Lower leg skin (tissue), 4 donors: ENCODE results near the gene SPOCD1. TPM values are rescaled to one million over a fixed set of nuclear protein-coding genes. Genes with fewer than 3 reads are reported as not detected.
A peak's percentile ranks its signal among the peaks of the same experiment; 100 is the strongest.

ENCODE experiments used
- DNase-seq, 2 donors: peaks; one replicate each; pipeline ENCODE4 v3.0.0-alpha.2; 2019; ENCODE audit warnings: low spot score in 2 of 2
- H3K4me3 ChIP-seq: fragments of 200-600 bp; sonication (generic); 2 replicates; pipeline ENCODE4 v1.5.1; 2017; ENCODE audit warnings: mild to moderate bottlenecking, low read depth; ENCODE audit not compliant: poor library complexity, severe bottlenecking
- CTCF ChIP-seq, 3 donors: fragments of 450-650 bp; IDR thresholded peaks; one replicate each; pipeline ENCODE4 v1.5.1; 2016; ENCODE audit warnings: antibody characterized with exemption in 3 of 3, mild to moderate bottlenecking in 3 of 3, moderate library complexity in 2 of 3
- POLR2A ChIP-seq, 2 donors: fragments of 450-650 bp; IDR thresholded peaks; one replicate each; pipeline ENCODE4 v1.6.1; 2016 to 2017; ENCODE audit warnings: antibody characterized with exemption in 2 of 2, mild to moderate bottlenecking in 1 of 2, moderate library complexity in 1 of 2
- WGBS, 2 donors: methylation state at CpG; one replicate each; pipeline ENCODE4 v1.1.5; 2018; 5-methylcytosine and 5-hydroxymethylcytosine counted together
- intact Hi-C: fragments of 100-400 bp; cut with DNase I; formaldehyde crosslinking; loops from one replicate; pipeline ENCODE4 v1.15.0; 2023; ENCODE audit warnings: low total_unique reads
- total RNA-seq, 4 donors: library from RNA; depleted of rRNA; stranded (reverse); fragments of >200 nt; gene quantifications; one replicate each; pipeline ENCODE4 v1.1.0, GENCODE V29; 2016

SPOCD1 gene
- total RNA-seq, 4 donors from 2014 or later = 0.13 to 0.51 TPM; not detected in 2

DNA sequence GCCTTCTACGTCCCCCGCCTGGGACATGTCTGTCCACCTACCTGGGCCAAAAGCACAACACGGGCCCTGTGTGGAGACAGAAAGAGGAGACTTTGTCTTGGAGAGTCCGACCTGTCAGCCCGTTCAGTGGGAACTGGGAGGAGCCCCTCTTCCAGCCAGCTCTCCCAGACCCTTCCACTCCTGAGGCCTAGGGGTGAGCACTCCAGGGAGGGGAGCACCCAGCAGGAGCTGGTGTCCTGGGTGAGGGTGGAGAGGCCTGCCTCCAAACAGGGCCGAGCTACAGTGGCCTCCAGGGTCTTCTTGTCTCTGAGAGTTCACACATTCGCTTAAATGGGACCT, 546 bp downstream of the SPOCD1 start:
- 95 to 98% methylated on average over 5 to 6 of the region's 7 CpGs for WGBS, 2 donors
- TF ChIP-seq POLR2A (IDR thresholded peaks at IDR 0.05) (no peak), CTCF (IDR thresholded peaks at IDR 0.05) (no peak)
- peak in 1 of 2 donors; percentile 69 for DNase-seq
- intact Hi-C loops = no loop called here
- no peak overlapping the region for H3K4me3 ChIP-seq

DNA sequence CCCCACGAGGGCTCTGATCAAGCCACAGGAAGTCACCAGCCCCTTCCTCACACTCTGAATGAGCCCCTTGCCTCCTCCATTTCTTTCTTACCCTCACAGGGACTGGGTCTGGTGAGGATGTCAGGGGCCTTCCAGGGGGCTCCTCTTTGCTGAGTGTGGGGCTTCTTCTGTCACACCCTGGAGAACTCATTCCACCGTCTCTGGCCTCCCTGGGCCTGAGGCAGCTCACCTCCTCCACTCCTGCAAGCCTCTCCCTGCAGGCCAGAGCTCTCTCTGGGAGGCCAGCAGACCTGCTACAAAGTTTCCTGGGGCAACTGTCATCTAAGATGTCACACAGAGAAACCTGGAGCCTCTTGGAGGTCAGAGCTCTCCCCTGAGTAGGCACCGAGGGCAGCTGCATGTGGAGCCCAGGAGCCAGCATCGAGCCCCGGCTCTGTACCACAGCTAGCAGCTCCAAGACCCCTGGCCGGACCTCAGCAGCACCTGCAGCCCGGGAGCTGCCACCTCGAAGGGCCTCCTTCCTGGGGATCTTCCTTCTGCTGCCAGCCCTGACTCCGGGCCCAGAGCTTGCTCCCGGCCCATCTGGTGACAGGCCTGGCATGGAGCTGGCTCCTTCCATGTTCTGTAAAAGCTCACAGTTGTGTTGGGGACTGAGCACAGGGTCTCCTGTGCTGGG, 1.1 kb downstream of the SPOCD1 start:
- intact Hi-C loops = no loop called here
- WGBS, 2 donors = 82 to 88% methylated on average over 2 to 5 of the region's 10 CpGs
- H3K4me3 ChIP-seq = no peak overlapping the region
- peak in 1 of 2 donors; percentile 67 for DNase-seq
- TF ChIP-seq CTCF (IDR thresholded peaks at IDR 0.05) (no peak), POLR2A (IDR thresholded peaks at IDR 0.05) (no peak)

GRCh38 chr1:31814041-31814511, 1.7 kb downstream of the SPOCD1 start:
- TF ChIP-seq POLR2A (IDR thresholded peaks at IDR 0.05) = no peak
- TF ChIP-seq CTCF (IDR thresholded peaks at IDR 0.05) = no peak
- DNase-seq = peak in 1 of 2 donors; percentile 80
- H3K4me3 ChIP-seq = no peak overlapping the region
- intact Hi-C loops = no loop called here
- 60 to 61% methylated on average over 5 to 11 of the region's 11 CpGs for whole genome bisulfite sequencing, 2 donors

DNA sequence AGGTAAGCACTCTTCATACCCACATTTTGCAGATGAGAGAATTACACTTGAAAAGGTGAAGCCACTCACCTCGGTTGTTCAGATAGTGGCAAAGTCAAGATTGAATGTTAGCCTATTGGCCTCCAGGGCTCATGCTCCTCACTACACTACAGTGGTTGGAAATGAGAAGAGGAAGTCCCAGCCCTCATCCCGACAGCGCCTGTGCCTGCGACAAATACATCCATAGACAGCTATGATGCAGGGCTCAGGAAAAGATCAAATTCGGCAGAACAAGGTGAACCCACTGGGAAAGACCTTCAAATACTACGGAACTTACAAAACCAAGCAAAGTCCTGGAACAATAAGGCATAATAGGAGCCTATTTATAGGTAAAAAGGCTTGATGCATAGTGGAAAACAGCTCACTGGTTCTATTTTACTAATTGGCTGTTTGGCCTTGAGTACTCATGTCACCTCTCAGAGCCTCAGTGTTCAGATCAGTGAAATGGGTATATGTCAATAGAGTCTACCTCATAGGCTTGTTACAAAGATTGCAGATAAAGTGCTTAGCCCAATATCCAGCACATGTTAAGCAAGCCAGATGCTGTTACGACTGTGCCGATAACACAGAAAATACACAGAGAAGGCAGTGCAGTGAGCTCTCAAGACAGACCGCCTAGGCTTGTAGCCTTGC, 3.5 kb downstream of the SPOCD1 start:
- 79 to 87% methylated on average over 9 of the region's 9 CpGs for WGBS, 2 donors
- peak in 1 of 2 donors; percentile 21 for DNase-seq
- no peak for TF ChIP-seq CTCF (IDR thresholded peaks at IDR 0.05)
- intact Hi-C loops = no loop called here
- H3K4me3 ChIP-seq = no peak overlapping the region

DNA sequence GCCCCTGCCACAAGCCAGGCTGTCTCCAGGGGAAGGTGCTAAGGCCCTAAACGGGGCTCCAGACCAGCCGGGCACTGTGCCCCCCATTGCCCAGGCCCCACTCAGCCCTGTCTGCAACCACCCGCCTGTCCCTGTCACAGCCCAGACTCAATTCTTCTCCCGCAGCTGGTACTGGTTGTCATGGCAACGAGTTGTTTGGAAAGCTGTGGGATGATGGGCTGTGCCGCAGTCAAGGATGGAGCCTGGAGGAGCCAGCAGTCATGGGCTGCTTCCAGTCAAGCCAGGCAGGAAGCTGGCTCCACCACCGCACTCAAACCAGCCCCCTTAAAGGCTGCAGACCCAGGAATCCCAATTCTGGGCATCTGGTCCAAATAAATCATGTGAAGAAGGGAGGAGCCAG, 4.2 kb downstream of the SPOCD1 start:
- TF ChIP-seq POLR2A (IDR thresholded peaks at IDR 0.05) = no peak
- TF ChIP-seq CTCF (IDR thresholded peaks at IDR 0.05) = no peak
- no peak overlapping the region for H3K4me3 ChIP-seq
- DNase-seq = peak in 1 of 2 donors; percentile 56
- WGBS, 2 donors = 57 to 64% methylated on average over 7 of the region's 7 CpGs
- intact Hi-C loops = no loop called here
